Measurements from ENCODE around the gene NANP.
"Not testable (repeated sequence)": the region's sequence is repeated elsewhere in the genome, so short reads cannot be mapped to it uniquely, and the experiment has no call there.

- TF ChIP-seq, protein P1, sequence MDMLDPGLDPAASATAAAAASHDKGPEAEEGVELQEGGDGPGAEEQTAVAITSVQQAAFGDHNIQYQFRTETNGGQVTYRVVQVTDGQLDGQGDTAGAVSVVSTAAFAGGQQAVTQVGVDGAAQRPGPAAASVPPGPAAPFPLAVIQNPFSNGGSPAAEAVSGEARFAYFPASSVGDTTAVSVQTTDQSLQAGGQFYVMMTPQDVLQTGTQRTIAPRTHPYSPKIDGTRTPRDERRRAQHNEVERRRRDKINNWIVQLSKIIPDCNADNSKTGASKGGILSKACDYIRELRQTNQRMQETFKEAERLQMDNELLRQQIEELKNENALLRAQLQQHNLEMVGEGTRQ (IDR thresholded peaks at IDR 0.05; ENCODE audit: low read depth, low read length), result not testable (repeated sequence)
- TF ChIP-seq, protein P2, sequence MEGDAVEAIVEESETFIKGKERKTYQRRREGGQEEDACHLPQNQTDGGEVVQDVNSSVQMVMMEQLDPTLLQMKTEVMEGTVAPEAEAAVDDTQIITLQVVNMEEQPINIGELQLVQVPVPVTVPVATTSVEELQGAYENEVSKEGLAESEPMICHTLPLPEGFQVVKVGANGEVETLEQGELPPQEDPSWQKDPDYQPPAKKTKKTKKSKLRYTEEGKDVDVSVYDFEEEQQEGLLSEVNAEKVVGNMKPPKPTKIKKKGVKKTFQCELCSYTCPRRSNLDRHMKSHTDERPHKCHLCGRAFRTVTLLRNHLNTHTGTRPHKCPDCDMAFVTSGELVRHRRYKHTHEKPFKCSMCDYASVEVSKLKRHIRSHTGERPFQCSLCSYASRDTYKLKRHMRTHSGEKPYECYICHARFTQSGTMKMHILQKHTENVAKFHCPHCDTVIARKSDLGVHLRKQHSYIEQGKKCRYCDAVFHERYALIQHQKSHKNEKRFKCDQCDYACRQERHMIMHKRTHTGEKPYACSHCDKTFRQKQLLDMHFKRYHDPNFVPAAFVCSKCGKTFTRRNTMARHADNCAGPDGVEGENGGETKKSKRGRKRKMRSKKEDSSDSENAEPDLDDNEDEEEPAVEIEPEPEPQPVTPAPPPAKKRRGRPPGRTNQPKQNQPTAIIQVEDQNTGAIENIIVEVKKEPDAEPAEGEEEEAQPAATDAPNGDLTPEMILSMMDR (conservative IDR thresholded peaks at IDR 0.05; ENCODE audit: low read depth, low read length), result not testable (repeated sequence)
- TF ChIP-seq CEBPB (IDR thresholded peaks at IDR 0.05; ENCODE audit: low read depth, low read length); MAZ (IDR thresholded peaks at IDR 0.05; ENCODE audit: borderline replicate concordance, low read depth, low read length); POLR2A (IDR thresholded peaks at IDR 0.05; ENCODE audit: low read depth, low read length); MXI1 (IDR thresholded peaks at IDR 0.05; ENCODE audit: borderline replicate concordance, low read depth, low read length); SMC3 (IDR thresholded peaks at IDR 0.05; ENCODE audit: low read depth, low read length); RCOR1 (IDR thresholded peaks at IDR 0.05; ENCODE audit: insufficient replicate concordance, low read length); FOS (IDR thresholded peaks at IDR 0.05; ENCODE audit: low read depth, low read length); CHD1 (IDR thresholded peaks at IDR 0.05; ENCODE audit: low read depth, low read length); NFE2L2 (IDR thresholded peaks at IDR 0.05; ENCODE audit: low read depth, low read length); RAD21 (IDR thresholded peaks at IDR 0.05; ENCODE audit: low read length): not testable (repeated sequence)
- TF ChIP-seq, protein P3, sequence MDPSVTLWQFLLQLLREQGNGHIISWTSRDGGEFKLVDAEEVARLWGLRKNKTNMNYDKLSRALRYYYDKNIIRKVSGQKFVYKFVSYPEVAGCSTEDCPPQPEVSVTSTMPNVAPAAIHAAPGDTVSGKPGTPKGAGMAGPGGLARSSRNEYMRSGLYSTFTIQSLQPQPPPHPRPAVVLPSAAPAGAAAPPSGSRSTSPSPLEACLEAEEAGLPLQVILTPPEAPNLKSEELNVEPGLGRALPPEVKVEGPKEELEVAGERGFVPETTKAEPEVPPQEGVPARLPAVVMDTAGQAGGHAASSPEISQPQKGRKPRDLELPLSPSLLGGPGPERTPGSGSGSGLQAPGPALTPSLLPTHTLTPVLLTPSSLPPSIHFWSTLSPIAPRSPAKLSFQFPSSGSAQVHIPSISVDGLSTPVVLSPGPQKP (IDR thresholded peaks at IDR 0.05; ENCODE audit: borderline replicate concordance, low read depth, low read length), result not testable (repeated sequence)
Observed at GRCh38 chr20:25630615-25631014, 6.8 kb upstream of the NANP start.
